T-cell (primary cell): Measurements from ENCODE around the gene AGPAT4. TPM values are rescaled to one million over a fixed set of nuclear protein-coding genes. Genes with fewer than 3 reads are reported as not detected.

Source experiments
- ATAC-seq, 4 experiments: fragments of 200-7000 bp in 3 of 4; fragments of 150-1000 bp in 1 of 4; cut with Tn5 transposase; replicated peaks in 1 of 4; 1 replicate in 3 of 4; 2 replicates in 1 of 4; pipeline ENCODE4 v1.10.0; 2021; ENCODE audit warnings: moderate library complexity in 3 of 4, mild to moderate bottlenecking in 2 of 4, moderate number of reproducible peaks in 1 of 4
- CTCF ChIA-PET, 2 donors: fragments of 300-600 bp; sonication (Branson Sonifier 250); formaldehyde crosslinking; loops; one replicate each; lab custom pipeline; 2022; ENCODE audit warnings: antibody characterized with exemption in 2 of 2; lab: Charles Lee
- POLR2A ChIA-PET, 2 donors: fragments of 300-600 bp; sonication (Branson Sonifier 250); formaldehyde crosslinking; loops; one replicate each; lab custom pipeline; 2022; ENCODE audit warnings: antibody characterized with exemption in 2 of 2; lab: Charles Lee
- DNase-seq, 35 experiments: peaks; one replicate each; pipeline versions ENCODE4 v3.0.0 to v3.0.0-alpha.2; 2013 to 2023
- H3K27ac ChIP-seq: one replicate; pipeline ENCODE4 v1.5.1; 2013; ENCODE audit warnings: low read length
- H3K27me3 ChIP-seq, 2 experiments: replicated peaks in 1 of 2; 1 replicate in 1 of 2; 2 replicates in 1 of 2; pipeline versions ENCODE4 v1.6.1 to v1.7.0; 2013; ENCODE audit warnings: low read length in 1 of 2, mixed read lengths in 1 of 2; ENCODE audit not compliant: control insufficient read depth in 2 of 2, insufficient read depth in 2 of 2; ENCODE audit errors: extremely low read depth in 1 of 2
- H3K36me3 ChIP-seq, 2 donors: 1 replicate in 1 of 2; 2 replicates in 1 of 2; pipeline versions ENCODE4 v1.6.1 to v1.7.0; 2013; ENCODE audit warnings: low read length in 1 of 2; ENCODE audit not compliant: control insufficient read depth in 2 of 2, insufficient read depth in 1 of 2; ENCODE audit errors: extremely low read depth in 1 of 2
- H3K4me1 ChIP-seq, 2 experiments: 1 replicate in 1 of 2; 2 replicates in 1 of 2; pipeline versions ENCODE4 v1.6.1 to v1.7.0; 2013; ENCODE audit warnings: low read length in 2 of 2, mixed read lengths in 1 of 2; ENCODE audit not compliant: insufficient read depth in 2 of 2, control insufficient read depth in 1 of 2; ENCODE audit errors: extremely low read depth in 1 of 2
- H3K4me3 ChIP-seq, 2 donors: 1 replicate in 1 of 2; 2 replicates in 1 of 2; pipeline versions ENCODE4 v1.5.1 to v1.7.0; 2013; ENCODE audit warnings: mild to moderate bottlenecking in 2 of 2, low read length in 1 of 2, moderate library complexity in 1 of 2; ENCODE audit not compliant: control insufficient read depth in 1 of 2; ENCODE audit errors: extremely low read depth in 1 of 2
- H3K9me3 ChIP-seq: 2 replicates; pipeline ENCODE4 v1.7.0; 2013
- H3K27ac Mint-ChIP-seq, 2 donors: one replicate each; pipeline ENCODE4 v1.8.0; 2020 to 2021; ENCODE audit warnings: mild to moderate bottlenecking in 2 of 2, mixed read lengths in 2 of 2
- H3K27me3 Mint-ChIP-seq, 2 donors: one replicate each; pipeline ENCODE4 v1.8.0; 2021 to 2022; ENCODE audit warnings: mixed read lengths in 2 of 2
- H3K36me3 Mint-ChIP-seq: one replicate; pipeline ENCODE4 v1.8.0; 2021; ENCODE audit warnings: mixed read lengths
- H3K4me1 Mint-ChIP-seq, 3 donors: one replicate each; pipeline ENCODE4 v1.8.0; 2020 to 2022; ENCODE audit warnings: mixed read lengths in 3 of 3, mild to moderate bottlenecking in 1 of 3
- H3K4me3 Mint-ChIP-seq, 3 donors: one replicate each; pipeline ENCODE4 v1.8.0; 2020 to 2022; ENCODE audit warnings: mild to moderate bottlenecking in 3 of 3, mixed read lengths in 3 of 3, moderate library complexity in 3 of 3
- H3K9me3 Mint-ChIP-seq, 3 donors: one replicate each; pipeline ENCODE4 v1.8.0; 2020 to 2022; ENCODE audit warnings: mixed read lengths in 3 of 3
- WGBS: methylation state at CpG from one replicate; pipeline ENCODE4 v1.1.5; 2013; ENCODE audit warnings: missing lambda C conversion rate; ENCODE audit not compliant: insufficient coverage; 5-methylcytosine and 5-hydroxymethylcytosine counted together
- total RNA-seq, 35 experiments: library from RNA in 6 of 35; stranded (reverse) in 6 of 35; fragments of 120-200 nt in 1 of 35; gene quantifications; one replicate each; pipeline versions ENCODE4 v1.2.1 to v1.2.4 and lab custom pipeline; 2013 to 2026

Gene AGPAT4
- total RNA-seq, 5 donors from 2014 or later (not counting 1 experiment from before 2014, with no cell fraction given) = 5.6 to 15.0 (median 6.3) TPM

- H3K4me3 ChIP-seq = no peak overlapping the region
- CTCF ChIA-PET = no interaction called here
- no peak for DNase-seq
- peaks cover 0 to 7% (median 3%) of the 10 kb centered on the region in 3 donors for H3K9me3 Mint-ChIP-seq
- WGBS = 77% methylated on average over 3 of the region's 4 CpGs
- peaks cover 12% of the 10 kb centered on the region for H3K36me3 Mint-ChIP-seq
- no peaks in the 10 kb centered on the region for H3K27me3 Mint-ChIP-seq
- no peak overlapping the region for H3K27ac ChIP-seq
- no peaks in the 10 kb centered on the region for H3K9me3 ChIP-seq
- no peak overlapping the region for H3K4me3 Mint-ChIP-seq
- POLR2A ChIA-PET = interaction anchor here in 1 of 2 donors (0.5 kb wide), 1 partner anchor 20 kb away, joined by 5 read pairs; no protein-coding TSS in a partner anchor
- no peak overlapping the region for H3K27ac Mint-ChIP-seq
- H3K27me3 ChIP-seq = no peaks in the 10 kb centered on the region
- H3K36me3 ChIP-seq = peaks cover 6% of the 10 kb centered on the region in 2 donors
- H3K4me1 ChIP-seq = no peaks in the 10 kb centered on the region
- ATAC-seq = no peak
- H3K4me1 Mint-ChIP-seq = peaks cover 0 to 15% (median 0%) of the 10 kb centered on the region in 3 donors
Observed at GRCh38 chr6:161169696-161170095, 104.2 kb downstream of the AGPAT4 start.

DNA sequence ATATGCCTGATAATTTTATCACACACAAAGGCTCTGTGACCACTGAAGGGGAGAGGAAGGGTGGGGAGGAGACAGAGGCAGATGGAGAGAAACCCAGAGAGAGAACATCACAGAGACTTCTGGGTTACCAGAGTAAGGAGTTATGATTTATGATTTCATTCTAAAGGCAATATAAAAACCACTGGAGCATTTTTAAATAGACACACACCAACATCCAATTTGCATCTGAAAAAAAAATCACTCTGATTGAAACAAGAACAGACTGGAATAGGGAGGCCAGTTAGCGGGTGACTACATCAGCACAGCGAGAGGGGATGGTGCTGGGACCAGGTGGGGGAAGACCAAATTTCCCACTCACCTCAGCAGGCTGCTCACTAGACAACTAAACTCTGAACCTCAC is 104.8 kb downstream of the AGPAT4 start:
- no peaks in the 10 kb centered on the region for H3K9me3 ChIP-seq
- ChIA-PET CTCF (no interaction called here), POLR2A (no interaction called here)
- no peak for ATAC-seq
- no peak overlapping the region for H3K4me3 ChIP-seq
- no peak overlapping the region for H3K4me3 Mint-ChIP-seq
- no peak overlapping the region for H3K27ac ChIP-seq
- WGBS = no CpG with 5 or more reads among the region's 2 CpGs
- H3K4me1 ChIP-seq = no peaks in the 10 kb centered on the region
- peaks cover 18% of the 10 kb centered on the region for H3K36me3 Mint-ChIP-seq
- no peaks in the 10 kb centered on the region for H3K27me3 ChIP-seq
- peaks cover 0 to 4% (median 2%) of the 10 kb centered on the region in 3 donors for H3K9me3 Mint-ChIP-seq
- H3K27me3 Mint-ChIP-seq = no peaks in the 10 kb centered on the region
- H3K27ac Mint-ChIP-seq = no peak overlapping the region
- no peak for DNase-seq
- H3K36me3 ChIP-seq = peaks cover 10 to 11% of the 10 kb centered on the region in 2 donors
- peaks cover 0 to 15% (median 0%) of the 10 kb centered on the region in 3 donors for H3K4me1 Mint-ChIP-seq

- no peak overlapping the region for H3K27ac Mint-ChIP-seq
- Histone ChIP-seq H3K4me1 (no peaks in the 10 kb centered on the region), H3K9me3 (no peaks in the 10 kb centered on the region), H3K36me3 (peaks cover 11 to 15% of the 10 kb centered on the region in 2 donors), H3K4me3 (no peak overlapping the region), H3K27ac (no peak overlapping the region), H3K27me3 (no peaks in the 10 kb centered on the region)
- no peak for ATAC-seq
- no peak for DNase-seq
- H3K36me3 Mint-ChIP-seq = peaks cover 21% of the 10 kb centered on the region
- no peak overlapping the region for H3K4me3 Mint-ChIP-seq
- peaks cover 0 to 3% (median 0%) of the 10 kb centered on the region in 3 donors for H3K9me3 Mint-ChIP-seq
- H3K4me1 Mint-ChIP-seq = peaks cover 0 to 15% (median 0%) of the 10 kb centered on the region in 3 donors
- 88% methylated on average over 11 of the region's 14 CpGs for WGBS
- POLR2A ChIA-PET = interaction anchor here in 1 of 2 donors (0.6 kb wide), 1 partner anchor 24 kb away, joined by 3 read pairs; no protein-coding TSS in a partner anchor
- CTCF ChIA-PET = no interaction called here
- no peaks in the 10 kb centered on the region for H3K27me3 Mint-ChIP-seq
Observed at GRCh38 chr6:161168281-161168891, 105.5 kb downstream of the AGPAT4 start.

DNA sequence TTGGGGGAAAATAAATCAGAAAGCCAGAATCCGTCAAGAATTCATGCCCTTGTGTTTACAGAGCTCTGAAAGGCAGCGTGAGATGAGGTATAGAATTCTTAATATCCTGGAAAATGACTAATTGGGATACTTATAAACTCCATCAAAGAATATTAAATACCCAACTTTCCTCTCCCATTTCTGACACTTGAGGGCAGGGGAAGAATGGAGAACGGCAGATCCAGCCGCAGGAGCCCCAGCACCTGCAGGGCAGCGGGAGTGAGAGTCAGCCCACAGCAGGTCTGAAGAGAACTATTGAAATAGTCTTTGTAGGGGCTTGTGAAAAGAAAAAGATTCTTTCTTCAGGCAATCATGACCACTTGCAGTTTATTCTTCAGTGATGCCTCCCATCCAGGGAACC is 107.2 kb downstream of the AGPAT4 start:
- H3K36me3 Mint-ChIP-seq = peaks cover 33% of the 10 kb centered on the region
- ChIA-PET POLR2A (no interaction called here), CTCF (no interaction called here)
- no peaks in the 10 kb centered on the region for H3K27me3 Mint-ChIP-seq
- no peaks in the 10 kb centered on the region for H3K9me3 Mint-ChIP-seq
- H3K36me3 ChIP-seq = peaks cover 11 to 15% of the 10 kb centered on the region in 2 donors
- no peaks in the 10 kb centered on the region for H3K27me3 ChIP-seq
- peaks cover 0 to 15% (median 0%) of the 10 kb centered on the region in 3 donors for H3K4me1 Mint-ChIP-seq
- H3K4me3 Mint-ChIP-seq = no peak overlapping the region
- ATAC-seq (no peak), DNase-seq (no peak)
- no peak overlapping the region for H3K4me3 ChIP-seq
- H3K9me3 ChIP-seq = no peaks in the 10 kb centered on the region
- no peaks in the 10 kb centered on the region for H3K4me1 ChIP-seq
- WGBS = no CpG with 5 or more reads among the region's 5 CpGs
- no peak overlapping the region for H3K27ac ChIP-seq
- no peak overlapping the region for H3K27ac Mint-ChIP-seq

DNA sequence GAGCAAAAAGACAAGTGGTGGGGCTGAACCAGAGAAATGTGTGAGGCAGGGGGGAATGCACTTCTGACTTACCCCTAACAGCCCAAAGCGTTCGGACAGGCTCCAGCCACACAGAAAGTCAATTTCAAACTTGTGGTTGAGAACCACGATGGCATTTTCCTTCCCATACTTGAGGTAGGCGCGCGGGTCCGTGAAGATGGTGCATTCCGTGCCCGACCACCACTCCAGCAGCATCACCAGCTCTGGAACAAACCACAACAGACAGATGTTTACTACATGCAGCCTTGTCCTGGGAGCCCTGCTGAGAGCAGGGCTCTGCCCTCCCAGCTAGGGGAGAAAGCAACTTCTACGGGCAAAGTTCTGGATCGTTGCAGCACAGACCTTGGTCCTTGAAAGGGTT is 107.7 kb downstream of the AGPAT4 start:
- WGBS = 90% methylated on average over 2 of the region's 11 CpGs
- Histone ChIP-seq H3K27ac (no peak overlapping the region), H3K4me3 (no peak overlapping the region), H3K4me1 (no peaks in the 10 kb centered on the region), H3K9me3 (no peaks in the 10 kb centered on the region), H3K27me3 (no peaks in the 10 kb centered on the region), H3K36me3 (peaks cover 11 to 15% of the 10 kb centered on the region in 2 donors)
- POLR2A ChIA-PET = no interaction called here
- H3K36me3 Mint-ChIP-seq = peaks cover 38% of the 10 kb centered on the region
- H3K4me1 Mint-ChIP-seq = peaks cover 0 to 15% (median 0%) of the 10 kb centered on the region in 3 donors
- no peak for DNase-seq
- H3K27ac Mint-ChIP-seq = no peak overlapping the region
- no peak for ATAC-seq
- CTCF ChIA-PET = no interaction called here
- no peaks in the 10 kb centered on the region for H3K9me3 Mint-ChIP-seq
- no peak overlapping the region for H3K4me3 Mint-ChIP-seq
- no peaks in the 10 kb centered on the region for H3K27me3 Mint-ChIP-seq

DNA sequence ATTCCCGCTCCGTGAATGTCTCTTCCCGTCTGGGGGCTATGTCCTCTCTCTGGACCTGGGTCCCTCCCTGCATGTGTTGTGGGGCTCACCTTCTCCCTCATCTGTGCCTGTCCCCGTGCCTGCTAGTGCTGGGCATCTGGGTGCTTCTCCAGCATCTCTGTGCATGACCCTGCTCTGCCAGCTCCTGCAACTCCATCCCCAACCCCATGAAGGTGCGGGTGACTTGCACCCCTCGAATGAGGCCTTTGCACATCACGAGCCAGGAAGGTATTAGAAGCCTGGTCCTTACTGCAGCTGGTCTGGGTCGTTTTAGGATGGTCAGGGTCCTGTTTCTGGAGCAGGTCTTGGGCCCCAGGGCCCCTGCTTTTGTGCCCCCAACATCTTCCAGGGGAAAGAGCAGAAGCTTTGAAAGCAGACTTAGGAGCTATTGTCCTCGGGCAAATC is 109.7 kb downstream of the AGPAT4 start:
- Mint-ChIP-seq H3K27ac (no peak overlapping the region), H3K9me3 (no peaks in the 10 kb centered on the region), H3K36me3 (peaks cover 38% of the 10 kb centered on the region), H3K27me3 (no peaks in the 10 kb centered on the region), H3K4me3 (no peak overlapping the region), H3K4me1 (peaks cover 0 to 3% (median 0%) of the 10 kb centered on the region in 3 donors)
- WGBS = 90% methylated on average over 9 of the region's 9 CpGs
- DNase-seq = no peak
- ChIA-PET CTCF (interaction anchor here in 1 of 2 donors (0.6 kb wide), 1 partner anchor 146 kb away, joined by 3 read pairs; no protein-coding TSS in a partner anchor), POLR2A (no interaction called here)
- Histone ChIP-seq H3K4me3 (no peak overlapping the region), H3K27me3 (no peaks in the 10 kb centered on the region), H3K27ac (no peak overlapping the region), H3K4me1 (no peaks in the 10 kb centered on the region), H3K36me3 (peaks cover 14 to 15% of the 10 kb centered on the region in 2 donors), H3K9me3 (no peaks in the 10 kb centered on the region)
- ATAC-seq = no peak
